SK-N-SH (cell line): ENCODE measurements around the gene C2orf74.

Experiments
- EZH2phosphoT487 ChIP-seq: fragments of 200-600 bp; sonication (generic); IDR thresholded peaks from 2 replicates; pipeline ENCODE4 v1.6.1; 2017; ENCODE audit warnings: low read depth, mixed run types, mild to moderate bottlenecking, antibody characterized with exemption, moderate library complexity, borderline replicate concordance
- MXI1 ChIP-seq: IDR thresholded peaks from 2 replicates; pipeline ENCODE4 v1.6.1; 2012; ENCODE audit warnings: mild to moderate bottlenecking, low read depth, low read length, improper control_type of control experiment
- POLR2AphosphoS5 ChIP-seq: IDR thresholded peaks from 2 replicates; pipeline ENCODE4 v1.6.1; 2012; ENCODE audit warnings: low read depth, low read length
- RAD21 ChIP-seq: IDR thresholded peaks from 2 replicates; pipeline ENCODE4 v1.6.1; 2012; ENCODE audit warnings: mild to moderate bottlenecking, low read length
- SMC3 ChIP-seq: IDR thresholded peaks from 2 replicates; pipeline ENCODE4 v1.6.1; 2012; ENCODE audit warnings: low read depth, low read length, improper control_type of control experiment
- TAF1 ChIP-seq: IDR thresholded peaks from 2 replicates; pipeline ENCODE4 v1.6.1; 2012; ENCODE audit warnings: low read depth, mild to moderate bottlenecking, low read length, moderate library complexity, borderline replicate concordance
- TCF12 ChIP-seq: IDR thresholded peaks from 2 replicates; pipeline ENCODE4 v1.4.0; 2012
- TF ChIP-seq, protein P1 (sequence below): fragments of 200-600 bp; sonication (generic); IDR thresholded peaks from 2 replicates; pipeline ENCODE4 v1.6.1; 2017; ENCODE audit warnings: antibody characterized with exemption, mild to moderate bottlenecking, moderate library complexity
- TF ChIP-seq, protein P2 (sequence below): IDR thresholded peaks from 2 replicates; pipeline ENCODE4 v1.6.1; 2012; ENCODE audit warnings: mild to moderate bottlenecking, low read depth, low read length, moderate library complexity

DNA sequence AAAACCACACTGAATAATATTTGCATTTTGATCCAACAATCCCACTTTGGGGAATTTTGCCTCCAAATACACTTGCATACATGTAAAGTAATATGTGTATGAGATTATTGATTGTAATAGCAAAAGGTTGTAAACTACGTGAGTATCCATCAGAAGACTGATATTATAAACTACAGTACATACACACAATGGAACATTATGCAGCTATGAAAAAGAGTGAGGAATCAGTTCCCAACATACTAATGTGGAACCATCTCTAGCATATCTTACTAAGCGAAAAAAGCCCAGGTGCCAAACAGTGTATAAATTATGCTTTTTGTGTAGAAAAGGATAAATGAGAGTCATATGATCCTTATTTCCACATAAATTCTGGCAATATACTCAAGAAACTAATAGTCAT is 16.0 kb upstream of the C2orf74 start:
- TF ChIP-seq POLR2AphosphoS5, result no peak
- no peak for TF ChIP-seq EZH2phosphoT487
- TF ChIP-seq, protein P1, sequence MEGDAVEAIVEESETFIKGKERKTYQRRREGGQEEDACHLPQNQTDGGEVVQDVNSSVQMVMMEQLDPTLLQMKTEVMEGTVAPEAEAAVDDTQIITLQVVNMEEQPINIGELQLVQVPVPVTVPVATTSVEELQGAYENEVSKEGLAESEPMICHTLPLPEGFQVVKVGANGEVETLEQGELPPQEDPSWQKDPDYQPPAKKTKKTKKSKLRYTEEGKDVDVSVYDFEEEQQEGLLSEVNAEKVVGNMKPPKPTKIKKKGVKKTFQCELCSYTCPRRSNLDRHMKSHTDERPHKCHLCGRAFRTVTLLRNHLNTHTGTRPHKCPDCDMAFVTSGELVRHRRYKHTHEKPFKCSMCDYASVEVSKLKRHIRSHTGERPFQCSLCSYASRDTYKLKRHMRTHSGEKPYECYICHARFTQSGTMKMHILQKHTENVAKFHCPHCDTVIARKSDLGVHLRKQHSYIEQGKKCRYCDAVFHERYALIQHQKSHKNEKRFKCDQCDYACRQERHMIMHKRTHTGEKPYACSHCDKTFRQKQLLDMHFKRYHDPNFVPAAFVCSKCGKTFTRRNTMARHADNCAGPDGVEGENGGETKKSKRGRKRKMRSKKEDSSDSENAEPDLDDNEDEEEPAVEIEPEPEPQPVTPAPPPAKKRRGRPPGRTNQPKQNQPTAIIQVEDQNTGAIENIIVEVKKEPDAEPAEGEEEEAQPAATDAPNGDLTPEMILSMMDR, result no peak
- TF ChIP-seq TAF1, result no peak
- no peak for TF ChIP-seq RAD21
- TF ChIP-seq MXI1, result no peak
- TF ChIP-seq TCF12, result no peak
- TF ChIP-seq, protein P2, sequence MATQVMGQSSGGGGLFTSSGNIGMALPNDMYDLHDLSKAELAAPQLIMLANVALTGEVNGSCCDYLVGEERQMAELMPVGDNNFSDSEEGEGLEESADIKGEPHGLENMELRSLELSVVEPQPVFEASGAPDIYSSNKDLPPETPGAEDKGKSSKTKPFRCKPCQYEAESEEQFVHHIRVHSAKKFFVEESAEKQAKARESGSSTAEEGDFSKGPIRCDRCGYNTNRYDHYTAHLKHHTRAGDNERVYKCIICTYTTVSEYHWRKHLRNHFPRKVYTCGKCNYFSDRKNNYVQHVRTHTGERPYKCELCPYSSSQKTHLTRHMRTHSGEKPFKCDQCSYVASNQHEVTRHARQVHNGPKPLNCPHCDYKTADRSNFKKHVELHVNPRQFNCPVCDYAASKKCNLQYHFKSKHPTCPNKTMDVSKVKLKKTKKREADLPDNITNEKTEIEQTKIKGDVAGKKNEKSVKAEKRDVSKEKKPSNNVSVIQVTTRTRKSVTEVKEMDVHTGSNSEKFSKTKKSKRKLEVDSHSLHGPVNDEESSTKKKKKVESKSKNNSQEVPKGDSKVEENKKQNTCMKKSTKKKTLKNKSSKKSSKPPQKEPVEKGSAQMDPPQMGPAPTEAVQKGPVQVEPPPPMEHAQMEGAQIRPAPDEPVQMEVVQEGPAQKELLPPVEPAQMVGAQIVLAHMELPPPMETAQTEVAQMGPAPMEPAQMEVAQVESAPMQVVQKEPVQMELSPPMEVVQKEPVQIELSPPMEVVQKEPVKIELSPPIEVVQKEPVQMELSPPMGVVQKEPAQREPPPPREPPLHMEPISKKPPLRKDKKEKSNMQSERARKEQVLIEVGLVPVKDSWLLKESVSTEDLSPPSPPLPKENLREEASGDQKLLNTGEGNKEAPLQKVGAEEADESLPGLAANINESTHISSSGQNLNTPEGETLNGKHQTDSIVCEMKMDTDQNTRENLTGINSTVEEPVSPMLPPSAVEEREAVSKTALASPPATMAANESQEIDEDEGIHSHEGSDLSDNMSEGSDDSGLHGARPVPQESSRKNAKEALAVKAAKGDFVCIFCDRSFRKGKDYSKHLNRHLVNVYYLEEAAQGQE, result no peak
- TF ChIP-seq SMC3, result no peak
